HL-60 (cell line): ENCODE results near the gene AP2A1.

Experiments
- DNase-seq, 2 experiments: peaks; one replicate each; pipeline ENCODE4 v3.0.0-alpha.2; 2010 to 2020; ENCODE audit warnings: low read depth in 1 of 2, low spot score in 1 of 2
- H3K27ac ChIP-seq: fragments of 250-450 bp; sonication (Bioruptor Pico); replicated peaks from 2 replicates; pipeline ENCODE4 v1.5.1; 2020; ENCODE audit warnings: mild to moderate bottlenecking, moderate library complexity
- H3K27me3 ChIP-seq: fragments of 250-450 bp; sonication (Bioruptor Pico); 2 replicates; pipeline ENCODE4 v1.5.1; 2021; ENCODE audit warnings: mild to moderate bottlenecking, moderate library complexity; ENCODE audit not compliant: insufficient read depth, poor library complexity, severe bottlenecking
- H3K4me3 ChIP-seq: replicated peaks from 2 replicates; pipeline ENCODE4 v1.5.1; 2011; ENCODE audit warnings: mild to moderate bottlenecking, control low read depth, low read length; ENCODE audit not compliant: insufficient read depth
- CTCF ChIP-seq: IDR thresholded peaks from one replicate; pipeline ENCODE4 v1.5.1; 2011; ENCODE audit warnings: low read length, control low read depth, inconsistent platforms; ENCODE audit not compliant: insufficient read depth
- GABPA ChIP-seq: IDR thresholded peaks from 2 replicates; pipeline ENCODE4 v1.6.1; 2012; ENCODE audit warnings: low read depth
- POLR2AphosphoS5 ChIP-seq: IDR thresholded peaks from 2 replicates; pipeline ENCODE4 v1.6.1; 2012; ENCODE audit warnings: low read depth
- REST ChIP-seq: IDR thresholded peaks from 2 replicates; pipeline ENCODE4 v1.6.1; 2012; ENCODE audit warnings: low read depth; ENCODE audit not compliant: insufficient replicate concordance
- SPI1 ChIP-seq: IDR thresholded peaks from 2 replicates; pipeline ENCODE4 v1.6.1; 2012; ENCODE audit warnings: low read depth, mild to moderate bottlenecking, borderline replicate concordance

The AP2A1 gene

GRCh38 chr19:49799798-49800376, 33.1 kb downstream of the AP2A1 start:
- TF ChIP-seq SPI1 = no peak
- no peak for TF ChIP-seq REST
- no peak for TF ChIP-seq CTCF
- no peak for TF ChIP-seq POLR2AphosphoS5
- TF ChIP-seq GABPA = no peak
- no peak for DNase-seq
- Histone ChIP-seq H3K4me3 (no peak overlapping the region), H3K27ac (no peak overlapping the region), H3K27me3 (no peaks in the 10 kb centered on the region)

DNA sequence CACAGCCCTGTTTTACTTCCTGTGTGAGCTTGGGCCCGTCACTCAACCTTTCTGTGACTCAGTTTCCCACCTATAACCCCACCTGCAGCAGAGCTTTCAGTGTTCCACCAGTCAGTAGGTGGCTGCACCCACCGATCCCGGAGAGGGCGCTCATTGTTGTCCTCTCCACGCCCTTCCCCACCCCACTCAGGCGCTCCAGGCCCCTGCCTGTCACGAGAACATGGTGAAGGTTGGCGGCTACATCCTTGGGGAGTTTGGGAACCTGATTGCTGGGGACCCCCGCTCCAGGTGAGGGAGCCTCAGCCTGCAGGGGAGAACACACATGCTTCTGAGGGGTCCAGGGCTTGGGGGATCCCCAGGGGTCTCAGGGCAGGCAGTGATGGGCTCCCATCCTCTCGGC, 34.0 kb downstream of the AP2A1 start:
- TF ChIP-seq SPI1 (no peak), CTCF (no peak), GABPA (no peak), POLR2AphosphoS5 (no peak), REST (no peak)
- no peak overlapping the region for H3K27ac ChIP-seq

DNA sequence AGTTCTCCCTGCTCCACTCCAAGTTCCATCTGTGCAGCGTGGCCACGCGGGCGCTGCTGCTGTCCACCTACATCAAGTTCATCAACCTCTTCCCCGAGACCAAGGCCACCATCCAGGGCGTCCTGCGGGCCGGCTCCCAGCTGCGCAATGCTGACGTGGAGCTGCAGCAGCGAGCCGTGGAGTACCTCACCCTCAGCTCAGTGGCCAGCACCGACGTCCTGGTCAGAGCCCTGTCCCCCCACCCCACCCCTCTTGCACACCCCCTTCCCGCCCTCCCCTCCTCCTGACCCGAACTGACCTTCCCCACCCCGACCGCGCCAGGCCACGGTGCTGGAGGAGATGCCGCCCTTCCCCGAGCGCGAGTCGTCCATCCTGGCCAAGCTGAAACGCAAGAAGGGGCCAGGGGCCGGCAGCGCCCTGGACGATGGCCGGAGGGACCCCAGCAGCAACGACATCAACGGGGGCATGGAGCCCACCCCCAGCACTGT, 34.6 kb downstream of the AP2A1 start:
- Histone ChIP-seq H3K27me3 (no peaks in the 10 kb centered on the region), H3K4me3 (no peak overlapping the region), H3K27ac (no peak overlapping the region)
- DNase-seq = no peak
- TF ChIP-seq CTCF = no peak
- no peak for TF ChIP-seq SPI1
- no peak for TF ChIP-seq GABPA
- TF ChIP-seq REST = no peak
- no peak for TF ChIP-seq POLR2AphosphoS5

More for the DNA sequence above, 34.0 kb downstream of the AP2A1 start:
- H3K27me3 ChIP-seq = no peaks in the 10 kb centered on the region
- DNase-seq = no peak
- no peak overlapping the region for H3K4me3 ChIP-seq
